OCI-LY1 (cell line): ENCODE data around the gene ZFYVE27.

Experiments
- H2AFZ ChIP-seq: fragments of 200-600 bp; sonication (generic), shearing (Covaris generic); 2 replicates; pipeline ENCODE4 v1.6.0; 2014; ENCODE audit warnings: antibody characterized with exemption, mild to moderate bottlenecking, low read length
- H3F3A ChIP-seq: fragments of 200-600 bp; sonication (generic), shearing (Covaris generic); 2 replicates; pipeline ENCODE4 v1.6.0; 2014; ENCODE audit warnings: mild to moderate bottlenecking, antibody characterized with exemption, low read length, moderate library complexity; ENCODE audit not compliant: insufficient read depth
- H3K27ac ChIP-seq: fragments of 200-600 bp; sonication (generic); 2 replicates; pipeline ENCODE4 v1.5.1; 2014; ENCODE audit warnings: low read length, mixed run types, mild to moderate bottlenecking, low read depth; ENCODE audit not compliant: poor library complexity, severe bottlenecking
- H3K27me3 ChIP-seq: fragments of 200-600 bp; sonication (generic); 2 replicates; pipeline ENCODE4 v1.6.0; 2014; ENCODE audit warnings: antibody characterized with exemption, mild to moderate bottlenecking, low read length, moderate library complexity; ENCODE audit not compliant: insufficient read depth
- H3K36me3 ChIP-seq: fragments of 200-600 bp; sonication (generic); 2 replicates; pipeline ENCODE4 v1.6.1; 2014; ENCODE audit warnings: mild to moderate bottlenecking, antibody characterized with exemption, low read length, moderate library complexity, mixed read lengths; ENCODE audit not compliant: insufficient read depth
- H3K4me1 ChIP-seq: fragments of 200-600 bp; sonication (generic); 2 replicates; pipeline ENCODE4 v1.5.1; 2014; ENCODE audit warnings: mild to moderate bottlenecking, low read length, moderate library complexity; ENCODE audit not compliant: insufficient read depth, severe bottlenecking
- H3K4me2 ChIP-seq: fragments of 200-600 bp; sonication (generic), shearing (Covaris generic); 2 replicates; pipeline ENCODE4 v1.6.1; 2014; ENCODE audit warnings: low read length
- H3K4me3 ChIP-seq: fragments of 200-600 bp; sonication (generic); 2 replicates; pipeline ENCODE4 v1.5.1; 2014; ENCODE audit warnings: low read length, low read depth, mild to moderate bottlenecking, mixed read lengths; ENCODE audit not compliant: poor library complexity, severe bottlenecking
- H3K79me2 ChIP-seq: fragments of 200-600 bp; shearing (Covaris generic); 2 replicates; pipeline ENCODE4 v1.6.1; 2016; ENCODE audit warnings: mixed run types, low read length, mixed read lengths; ENCODE audit not compliant: insufficient read depth
- H3K9ac ChIP-seq: fragments of 200-600 bp; sonication (generic), shearing (Covaris generic); 2 replicates; pipeline ENCODE4 v1.6.1; 2014; ENCODE audit warnings: mild to moderate bottlenecking, low read length, mixed read lengths
- H3K9me2 ChIP-seq: fragments of 200-600 bp; sonication (generic), shearing (Covaris generic); 2 replicates; pipeline ENCODE4 v1.6.1; 2014; ENCODE audit warnings: low read depth, mild to moderate bottlenecking, low read length, mixed read lengths
- H3K9me3 ChIP-seq: fragments of 200-600 bp; shearing (Covaris generic); 2 replicates; pipeline ENCODE4 v1.6.1; 2014; ENCODE audit warnings: low read length, mixed read lengths
- H4K20me1 ChIP-seq: fragments of 200-600 bp; sonication (generic), shearing (Covaris generic); 2 replicates; pipeline ENCODE4 v1.6.0; 2016; ENCODE audit warnings: mild to moderate bottlenecking, low read length; ENCODE audit not compliant: insufficient read depth
- CTCF ChIP-seq: fragments of 200-600 bp; sonication (generic), shearing (Covaris generic); IDR thresholded peaks from 2 replicates; pipeline ENCODE4 v1.5.1; 2017; ENCODE audit warnings: mild to moderate bottlenecking, antibody characterized with exemption, low read length, moderate library complexity, mixed read lengths
- EZH2 ChIP-seq: fragments of 200-600 bp; sonication (generic), shearing (Covaris generic); IDR thresholded peaks from 2 replicates; pipeline ENCODE4 v1.8.0; 2017; ENCODE audit warnings: borderline replicate concordance, mixed run types, mild to moderate bottlenecking, antibody characterized with exemption, low read length, moderate library complexity, mixed read lengths

Gene ZFYVE27

GRCh38 chr10:97707134-97707861 lies 29.6 kb upstream of the ZFYVE27 start:
- Histone ChIP-seq H3K4me1 (no peaks in the 10 kb centered on the region), H3F3A (no peaks in the 10 kb centered on the region), H3K9ac (no peak overlapping the region), H3K9me2 (no peaks in the 10 kb centered on the region), H3K27ac (no peak overlapping the region), H4K20me1 (no peaks in the 10 kb centered on the region), H3K4me3 (no peak overlapping the region), H3K9me3 (no peaks in the 10 kb centered on the region), H3K27me3 (no peaks in the 10 kb centered on the region), H3K4me2 (no peak overlapping the region), H3K36me3 (no peaks in the 10 kb centered on the region), H3K79me2 (no peaks in the 10 kb centered on the region), H2AFZ (no peak overlapping the region)
- TF ChIP-seq CTCF: no peak
- no peak for TF ChIP-seq EZH2

DNA sequence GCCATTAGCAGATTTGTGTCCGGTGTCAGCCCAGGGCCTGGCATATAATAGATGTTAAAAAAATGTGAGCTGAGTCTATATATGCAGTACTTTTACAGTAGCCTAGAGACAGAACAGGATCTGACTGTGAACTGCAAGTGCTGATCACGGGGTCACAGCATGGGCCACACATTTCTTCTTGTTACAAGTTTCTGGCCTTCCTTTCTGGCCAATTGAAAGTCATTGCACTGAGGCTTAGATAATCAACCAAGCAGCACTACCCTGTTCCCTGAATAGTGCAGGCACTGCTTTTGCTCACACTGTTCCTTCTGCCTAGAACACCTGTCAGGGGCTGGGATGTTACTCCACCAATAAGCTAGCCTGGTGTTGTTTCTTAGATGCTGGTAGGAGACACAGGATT lies 28.8 kb upstream of the ZFYVE27 start:
- Histone ChIP-seq H3K79me2 (no peaks in the 10 kb centered on the region), H2AFZ (no peak overlapping the region), H3K27ac (no peak overlapping the region), H3K4me2 (no peak overlapping the region), H3K9ac (no peak overlapping the region), H3K9me3 (no peaks in the 10 kb centered on the region), H4K20me1 (no peaks in the 10 kb centered on the region), H3K36me3 (no peaks in the 10 kb centered on the region), H3K27me3 (no peaks in the 10 kb centered on the region), H3K4me3 (no peak overlapping the region), H3K9me2 (no peaks in the 10 kb centered on the region), H3F3A (no peaks in the 10 kb centered on the region), H3K4me1 (no peaks in the 10 kb centered on the region)
- TF ChIP-seq CTCF (no peak), EZH2 (no peak)

- Histone ChIP-seq H3F3A (no peaks in the 10 kb centered on the region), H3K79me2 (no peaks in the 10 kb centered on the region), H3K4me3 (no peak overlapping the region), H3K4me1 (no peaks in the 10 kb centered on the region), H3K36me3 (no peaks in the 10 kb centered on the region), H3K27ac (no peak overlapping the region), H3K9me3 (no peaks in the 10 kb centered on the region), H3K9me2 (no peaks in the 10 kb centered on the region), H3K4me2 (no peak overlapping the region), H4K20me1 (no peaks in the 10 kb centered on the region), H3K27me3 (no peaks in the 10 kb centered on the region), H3K9ac (no peak overlapping the region), H2AFZ (no peak overlapping the region)
- TF ChIP-seq EZH2 (no peak), CTCF (peak; percentile 49)
Observed at GRCh38 chr10:97708976-97709946, 27.7 kb upstream of the ZFYVE27 start.
